Activated naive CD8-positive, alpha-beta T cell treated with anti-CD3 and anti-CD28 coated beads, Interleukin-2, amount 50 U/mL, for 16 hours (primary cell): ENCODE results near the gene UBTD1.

Source experiments
- DNase-seq: peaks from one replicate; pipeline ENCODE4 v3.0.0-alpha.2; 2020; ENCODE audit warnings: low read depth, low spot score

UBTD1 gene

GRCh38 chr10:97618285-97618684 lies 119.6 kb downstream of the UBTD1 start:
- no peak for DNase-seq

GRCh38 chr10:97618733-97619132 lies 120.0 kb downstream of the UBTD1 start:
- no peak for DNase-seq
